ENCODE measurements around the gene MT2A.
"Not testable (repeated sequence)": the region's sequence is repeated elsewhere in the genome, so short reads cannot be mapped to it uniquely, and the experiment has no call there.

MT2A gene

GRCh38 chr16:56618138-56618537 is 9.8 kb downstream of the MT2A start:
- FAIRE-seq (no peak), DNase-seq (ENCODE audit: low spot score) (no peak)

GRCh38 chr16:56620339-56620897 is 12.0 kb downstream of the MT2A start:
- FAIRE-seq: no peak
- DNase-seq (ENCODE audit: low spot score): no peak

- not testable (repeated sequence) for FAIRE-seq
Measured at GRCh38 chr16:56621665-56622445, 13.5 kb downstream of the MT2A start.

DNA sequence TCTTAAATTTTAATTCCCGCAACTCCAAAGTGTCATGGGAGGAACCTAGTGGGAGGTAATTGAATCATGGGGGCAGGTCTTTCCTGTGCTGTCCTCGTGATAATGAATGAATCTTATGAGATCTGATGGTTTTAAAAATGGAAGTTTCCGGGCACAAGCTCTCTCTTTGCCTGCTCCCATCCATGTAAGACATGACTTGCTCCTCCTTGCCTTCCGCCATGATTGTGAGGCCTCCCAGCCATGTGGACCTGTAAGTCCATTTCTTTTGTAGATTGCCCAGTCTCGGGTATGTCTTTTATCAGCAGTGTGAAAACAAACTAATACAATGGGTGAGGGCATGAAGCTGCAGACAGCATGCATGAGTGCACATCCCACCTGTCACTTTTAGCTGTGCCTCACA is 14.8 kb downstream of the MT2A start:
- not testable (repeated sequence) for FAIRE-seq; DNase-seq (ENCODE audit: low spot score)

More at GRCh38 chr16:56621665-56622445, 13.5 kb downstream of the MT2A start:
- not testable (repeated sequence) for DNase-seq (ENCODE audit: low spot score)

GRCh38 chr16:56623637-56624036 is 15.3 kb downstream of the MT2A start:
- DNase-seq (ENCODE audit: low spot score) (no peak), FAIRE-seq (no peak)

GRCh38 chr16:56625140-56625942 is 17.0 kb downstream of the MT2A start, which contains the start of gene MT1E:
MT1E (plus strand) TSS chr16:56625781; CDS start chr16:56625852, 71 bp downstream.
- peak; percentile 5 for FAIRE-seq
- peak; percentile 91 for DNase-seq (ENCODE audit: low spot score)

DNA sequence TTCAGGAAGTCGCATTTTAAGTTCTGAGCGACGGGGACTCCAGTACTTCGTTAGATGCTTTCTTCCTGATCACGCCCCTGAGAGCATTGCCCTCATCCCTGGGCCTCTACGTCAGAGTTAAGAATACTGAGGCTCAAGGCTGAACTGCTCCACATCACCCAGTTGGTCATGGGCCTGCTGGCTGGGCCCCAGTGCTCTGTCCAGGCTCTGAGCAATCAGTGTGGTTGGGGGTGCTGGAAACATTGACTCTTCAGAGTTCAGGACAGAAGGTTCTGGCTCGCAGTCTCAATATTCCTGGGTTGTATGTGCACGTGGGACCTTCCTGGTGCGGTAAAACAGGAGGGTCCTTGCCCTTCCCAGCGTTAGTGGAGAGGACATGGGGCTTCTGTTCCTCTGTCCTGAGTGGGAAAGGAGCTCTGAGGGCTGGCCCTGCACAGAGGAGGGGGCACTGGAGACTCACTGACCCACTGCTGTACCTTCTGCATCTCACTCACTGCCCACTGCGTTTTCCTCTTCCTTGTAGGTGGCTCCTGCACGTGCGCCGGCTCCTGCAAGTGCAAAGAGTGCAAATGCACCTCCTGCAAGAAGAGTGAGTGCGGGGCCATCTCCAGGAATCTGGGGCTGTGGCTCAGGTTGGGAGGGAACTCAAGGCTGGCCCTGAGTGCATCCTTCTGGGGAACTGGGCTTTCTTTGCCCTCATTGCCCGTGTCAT is 17.7 kb downstream of the MT2A start:
- DNase-seq (ENCODE audit: low spot score) (no peak), FAIRE-seq (no peak)

- FAIRE-seq (no peak), DNase-seq (ENCODE audit: low spot score) (no peak)
Measured at GRCh38 chr16:56626685-56627084, 18.3 kb downstream of the MT2A start.

DNA sequence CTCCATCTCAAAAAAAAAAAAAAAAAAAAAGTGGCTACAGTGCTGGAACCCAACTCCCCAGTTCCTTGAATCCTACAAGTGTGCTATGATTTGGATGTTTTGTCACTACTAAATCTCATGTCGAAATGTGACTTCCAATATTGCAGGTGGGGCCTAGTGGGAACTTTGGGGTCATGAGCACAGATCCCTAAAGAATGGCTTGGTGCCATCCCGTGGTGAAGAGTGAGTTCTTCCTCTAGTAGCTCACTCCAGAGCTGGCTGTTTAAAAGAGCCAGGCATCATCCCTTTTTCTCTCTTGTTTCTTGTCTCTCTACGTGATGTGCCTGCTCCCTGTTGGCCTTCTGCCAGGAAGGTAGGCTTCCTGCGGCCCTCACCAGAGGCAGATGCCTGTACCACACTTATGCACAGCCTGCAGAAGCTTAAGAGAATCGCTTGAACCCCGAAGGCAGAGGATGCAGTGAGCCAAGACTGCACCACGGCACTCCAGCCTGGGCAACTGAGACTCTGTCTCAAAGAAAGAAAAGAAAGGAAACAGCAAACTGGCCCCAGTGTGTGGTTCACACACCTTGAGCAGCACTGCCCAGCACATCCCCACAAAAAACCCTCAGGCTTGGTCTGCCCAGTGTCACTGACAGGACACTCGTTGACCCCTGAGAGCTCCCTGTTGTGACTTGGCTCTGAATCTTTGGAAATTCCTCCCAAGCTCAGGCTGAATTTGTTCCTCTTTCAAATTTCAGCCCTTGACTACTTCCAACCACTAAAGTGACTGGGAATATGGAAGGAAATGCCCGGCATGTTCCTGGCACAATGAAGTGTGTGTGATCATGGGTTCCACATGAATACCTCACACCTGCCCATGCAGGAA is 20.3 kb downstream of the MT2A start:
- DNase-seq (ENCODE audit: low spot score): no peak
- no peak for FAIRE-seq

GRCh38 chr16:56629531-56629930 is 21.1 kb downstream of the MT2A start:
- DNase-seq (ENCODE audit: low spot score) (no peak), FAIRE-seq (no peak)

DNA sequence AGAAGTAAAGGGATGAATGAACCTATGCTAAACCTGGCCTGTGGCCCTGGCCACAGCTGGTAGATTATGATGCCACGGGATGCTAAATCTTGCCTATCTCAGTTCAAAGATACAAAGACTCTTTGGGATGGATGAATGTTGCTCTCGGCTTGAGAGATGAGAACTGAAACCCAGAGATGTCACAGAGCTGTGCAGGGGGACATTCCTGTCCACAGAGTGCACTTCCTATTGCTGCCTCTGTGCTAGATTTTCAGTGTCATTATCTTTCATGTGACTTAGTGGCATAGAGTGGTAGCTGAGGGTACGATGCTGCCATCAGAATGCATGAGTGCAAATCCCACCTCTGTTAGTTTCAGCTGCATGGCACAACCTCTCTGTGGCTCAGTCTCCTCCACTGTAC is 21.8 kb downstream of the MT2A start:
- no peak for FAIRE-seq
- DNase-seq (ENCODE audit: low spot score): no peak

GRCh38 chr16:56631197-56631596 is 22.8 kb downstream of the MT2A start:
- FAIRE-seq: no peak
- no peak for DNase-seq (ENCODE audit: low spot score)

- DNase-seq (ENCODE audit: low spot score) (no peak), FAIRE-seq (no peak)
Measured at GRCh38 chr16:56631832-56632155, 23.4 kb downstream of the MT2A start.

DNA sequence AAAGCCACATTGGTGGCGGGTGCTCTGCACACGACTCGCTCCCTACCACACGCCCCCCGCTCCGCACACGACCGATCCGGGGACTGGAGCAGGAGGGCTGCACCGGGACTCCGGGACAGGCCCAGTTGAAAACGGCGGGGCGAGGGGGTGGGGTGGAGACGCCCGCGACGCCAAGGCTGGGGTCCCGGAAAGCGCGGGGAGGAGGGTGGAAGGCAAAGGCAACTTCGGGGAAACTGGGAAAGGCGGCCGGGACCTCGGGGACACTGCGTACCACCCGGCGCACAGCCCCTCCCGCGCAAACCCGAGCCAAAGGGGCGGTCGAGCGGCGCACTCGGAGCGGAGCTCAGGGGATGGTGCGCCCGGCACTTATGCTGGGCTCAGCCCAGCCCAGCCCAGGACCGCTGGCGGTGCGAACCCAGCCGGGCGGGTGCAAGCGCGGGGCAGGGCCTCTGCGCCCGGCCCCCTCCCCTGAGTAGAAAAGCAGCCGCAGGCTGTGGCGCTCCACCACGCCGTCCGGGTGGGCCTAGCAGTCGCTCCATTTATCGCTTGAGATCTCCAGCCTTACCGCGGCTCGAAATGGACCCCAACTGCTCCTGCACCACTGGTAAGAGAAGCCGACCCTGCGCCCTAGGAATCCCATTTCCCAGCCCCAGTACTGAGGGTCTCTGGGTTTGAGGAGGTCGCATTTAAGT is 23.9 kb downstream of the MT2A start, which contains the start of gene MT1M:
Gene MT1M, plus strand, starts transcription at position 504 of the 692 bp plus-strand sequence. Its CDS starts 73 bp downstream, at position 577.
- FAIRE-seq (no peak), DNase-seq (ENCODE audit: low spot score) (no peak)

- FAIRE-seq (no peak), DNase-seq (ENCODE audit: low spot score) (no peak)
Measured at GRCh38 chr16:56632848-56633365, 24.5 kb downstream of the MT2A start.

DNA sequence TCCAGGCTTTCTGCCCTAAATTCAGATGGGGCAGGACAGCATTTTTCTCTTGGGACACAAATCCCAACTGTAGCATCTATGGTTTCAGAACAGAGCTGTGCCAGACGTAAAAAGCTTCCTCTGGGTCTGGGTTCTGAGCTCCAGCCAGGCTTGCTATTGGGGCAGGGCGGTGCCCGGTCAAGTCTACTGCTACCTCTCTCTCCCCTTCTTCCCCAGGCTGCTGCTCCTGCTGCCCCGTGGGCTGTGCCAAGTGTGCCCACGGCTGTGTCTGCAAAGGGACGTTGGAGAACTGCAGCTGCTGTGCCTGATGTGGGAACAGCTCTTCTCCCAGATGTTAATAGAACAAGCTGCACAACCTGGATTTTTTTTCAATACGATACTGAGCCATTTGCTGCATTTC is 25.2 kb downstream of the MT2A start:
- no peak for FAIRE-seq
- no peak for DNase-seq (ENCODE audit: low spot score)

DNA sequence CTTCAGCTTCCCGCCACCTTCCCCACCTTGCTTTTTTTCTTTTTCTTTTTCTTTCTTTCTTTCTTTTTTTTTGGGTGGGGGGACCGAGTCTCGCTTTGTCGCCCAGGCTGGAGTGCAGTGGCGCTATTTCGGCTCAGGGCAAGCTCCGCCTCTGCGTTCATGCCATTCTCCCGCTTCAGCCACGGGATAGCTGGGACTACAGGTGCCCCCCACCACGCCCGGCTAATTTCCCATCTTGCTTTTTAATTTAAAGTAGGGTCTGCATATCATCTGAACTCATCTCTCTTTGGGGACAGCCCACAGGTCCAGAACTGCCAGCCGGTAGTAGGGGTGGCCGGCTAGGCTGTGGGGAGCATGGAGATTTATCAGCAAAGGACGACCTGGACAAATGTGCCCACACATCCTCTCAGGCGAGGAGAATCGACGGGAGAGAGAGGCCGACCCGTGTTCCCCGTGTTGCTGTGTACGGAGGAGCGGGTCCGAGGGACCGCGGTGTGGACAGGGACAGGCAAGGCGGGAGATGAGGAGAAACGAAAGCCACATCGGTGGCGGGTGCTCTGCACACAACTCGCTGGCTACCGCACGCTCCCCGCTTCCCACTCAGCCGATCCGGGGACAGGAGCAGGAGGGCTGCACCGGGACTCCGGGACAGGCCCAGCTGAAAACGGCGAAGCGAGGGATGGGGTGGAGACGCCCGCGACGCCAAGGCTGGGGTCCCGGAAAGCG is 26.5 kb downstream of the MT2A start:
- DNase-seq (ENCODE audit: low spot score) (no peak), FAIRE-seq (no peak)

GRCh38 chr16:56635441-56635967 is 27.1 kb downstream of the MT2A start:
- DNase-seq (ENCODE audit: low spot score) (no peak), FAIRE-seq (no peak)
